Activated CD4-positive, CD25-positive, alpha-beta regulatory T cell treated with anti-CD3 and anti-CD28 coated beads, Interleukin-2, amount 50 U/mL, for 16 hours (primary cell): ENCODE data around the gene TMEM120B.

Source experiments
- DNase-seq: peaks from one replicate; pipeline ENCODE4 v3.0.0-alpha.2; 2020; ENCODE audit warnings: low read depth, low spot score

TMEM120B gene

DNA sequence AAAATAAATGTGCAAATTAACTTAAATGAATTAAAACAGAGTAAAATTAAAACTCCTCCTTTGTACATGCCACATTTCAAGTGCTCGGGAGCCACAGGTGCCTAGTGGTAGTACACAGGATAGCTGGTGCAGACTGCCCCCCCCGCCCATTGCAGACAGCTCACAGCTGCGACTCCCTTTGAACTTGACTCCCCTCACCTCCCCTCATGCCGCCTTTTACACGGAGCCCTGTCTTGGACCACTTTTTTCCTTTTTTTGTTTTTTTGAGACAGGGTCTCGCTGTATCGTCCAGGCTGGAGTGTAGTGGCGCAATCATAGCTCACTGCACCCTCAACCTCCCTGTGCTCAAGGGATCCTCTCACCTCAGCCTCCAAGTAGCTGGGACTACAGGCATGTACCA, 102.7 kb downstream of the TMEM120B start:
- DNase-seq = no peak

- no peak for DNase-seq
Observed at GRCh38 chr12:121816925-121817647, 104.5 kb downstream of the TMEM120B start.

- DNase-seq = no peak
Observed at GRCh38 chr12:121817648-121818043, 105.1 kb downstream of the TMEM120B start.

DNA sequence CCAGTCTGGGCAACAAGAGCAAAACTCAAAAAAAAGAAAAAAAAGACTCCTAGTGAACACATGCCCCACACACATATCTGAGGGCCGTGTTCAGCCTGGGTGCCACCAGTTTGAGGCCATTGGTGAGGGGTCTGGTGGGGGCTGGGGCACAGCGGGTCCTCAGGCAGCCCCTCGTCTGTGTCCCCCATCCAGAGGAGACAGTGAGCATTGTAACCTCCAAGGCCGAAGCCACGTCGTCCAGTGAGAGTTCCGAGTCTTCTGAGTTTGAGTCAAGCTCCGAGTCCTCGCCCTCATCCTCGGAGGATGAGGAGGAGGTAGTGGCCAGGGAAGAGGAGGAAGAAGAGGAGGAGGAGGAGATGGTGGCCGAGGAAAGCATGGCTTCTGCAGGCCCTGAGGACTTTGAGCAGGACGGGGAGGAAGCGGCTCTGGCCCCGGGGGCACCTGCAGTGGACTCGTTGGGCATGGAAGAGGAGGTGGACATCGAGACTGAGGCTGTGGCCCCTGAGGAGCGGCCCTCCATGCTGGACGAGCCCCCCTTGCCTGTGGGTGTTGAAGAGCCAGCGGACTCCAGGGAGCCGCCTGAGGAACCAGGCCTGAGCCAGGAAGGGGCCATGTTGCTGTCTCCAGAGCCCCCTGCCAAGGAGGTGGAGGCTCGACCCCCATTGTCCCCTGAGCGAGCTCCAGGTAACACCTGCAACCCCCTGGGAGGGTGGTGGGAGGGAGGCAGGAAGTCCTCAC, 106.8 kb downstream of the TMEM120B start:
- no peak for DNase-seq

DNA sequence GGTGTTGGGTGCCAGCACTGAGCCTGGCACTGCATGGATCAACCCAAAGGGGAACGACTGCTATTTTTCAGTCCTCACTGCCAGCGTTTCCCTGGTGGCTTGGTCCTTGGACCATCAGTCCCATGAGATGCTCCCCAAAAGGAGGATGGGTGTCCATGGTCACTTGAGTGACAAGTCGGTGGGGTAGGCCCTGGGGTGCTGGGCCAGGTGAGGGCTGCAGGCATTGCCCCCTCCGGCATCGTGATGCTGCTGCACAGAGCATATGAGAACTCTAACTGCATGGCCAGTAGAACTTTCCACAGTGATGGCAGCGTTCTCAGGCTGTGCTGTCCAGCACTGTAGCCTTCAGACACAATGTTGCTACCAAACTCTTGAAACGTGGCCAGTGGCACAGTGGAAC, 107.5 kb downstream of the TMEM120B start:
- DNase-seq = no peak

GRCh38 chr12:121822393-121823100, 110.0 kb downstream of the TMEM120B start:
- no peak for DNase-seq

- DNase-seq = no peak
Observed at GRCh38 chr12:121823101-121823726, 110.7 kb downstream of the TMEM120B start.

DNA sequence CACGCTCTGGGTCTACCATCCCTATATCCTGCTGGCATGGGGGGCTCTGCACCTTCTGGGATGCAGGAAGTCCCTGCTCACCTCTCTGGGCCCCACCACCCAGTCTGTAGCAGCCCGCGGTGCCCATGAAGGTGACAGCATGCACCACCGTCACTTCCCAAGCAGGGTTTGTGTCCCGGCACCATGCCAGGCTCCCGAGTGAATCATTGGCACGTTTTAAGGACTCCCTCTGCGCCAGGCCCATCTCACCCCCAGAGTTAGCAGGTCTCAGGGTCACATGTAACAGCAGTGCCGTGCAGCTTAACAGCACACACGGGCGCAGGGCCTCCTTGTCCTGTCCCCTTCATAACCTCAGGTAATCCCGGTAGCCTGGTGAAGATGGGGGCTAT, 111.2 kb downstream of the TMEM120B start:
- DNase-seq = no peak

- no peak for DNase-seq
Observed at GRCh38 chr12:121825041-121825523, 112.5 kb downstream of the TMEM120B start.

- no peak for DNase-seq
Observed at GRCh38 chr12:121826318-121827150, 114.0 kb downstream of the TMEM120B start.

DNA sequence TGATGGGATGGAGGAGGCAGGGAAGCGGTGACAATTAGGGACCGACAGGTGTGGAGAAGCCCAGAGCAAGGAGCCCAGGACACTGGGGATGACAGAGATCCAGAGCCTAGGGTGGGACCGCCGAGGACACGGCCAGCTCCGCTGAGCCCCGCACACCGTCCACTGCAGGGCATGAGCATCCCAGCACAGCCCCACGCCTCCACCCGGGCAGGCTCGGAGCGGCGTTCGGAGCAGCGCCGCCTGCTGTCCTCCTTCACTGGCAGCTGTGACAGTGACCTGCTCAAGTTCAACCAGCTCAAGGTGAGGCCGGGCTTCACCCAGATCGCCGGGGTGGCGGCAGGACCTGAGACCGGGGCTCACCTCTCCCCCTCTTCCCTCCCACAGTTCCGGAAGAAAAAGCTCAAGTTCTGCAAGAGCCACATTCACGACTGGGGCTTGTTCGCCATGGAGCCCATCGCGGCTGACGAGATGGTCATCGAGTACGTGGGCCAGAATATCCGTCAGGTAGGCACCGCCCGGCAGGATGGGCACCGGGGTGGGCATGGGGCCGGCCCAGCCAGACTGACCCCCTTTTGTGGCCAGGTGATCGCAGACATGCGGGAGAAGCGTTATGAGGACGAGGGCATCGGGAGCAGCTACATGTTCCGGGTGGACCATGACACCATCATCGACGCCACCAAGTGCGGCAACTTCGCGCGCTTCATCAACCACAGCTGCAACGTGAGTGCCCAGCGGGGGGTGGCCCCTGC, 115.0 kb downstream of the TMEM120B start:
- DNase-seq = no peak

DNA sequence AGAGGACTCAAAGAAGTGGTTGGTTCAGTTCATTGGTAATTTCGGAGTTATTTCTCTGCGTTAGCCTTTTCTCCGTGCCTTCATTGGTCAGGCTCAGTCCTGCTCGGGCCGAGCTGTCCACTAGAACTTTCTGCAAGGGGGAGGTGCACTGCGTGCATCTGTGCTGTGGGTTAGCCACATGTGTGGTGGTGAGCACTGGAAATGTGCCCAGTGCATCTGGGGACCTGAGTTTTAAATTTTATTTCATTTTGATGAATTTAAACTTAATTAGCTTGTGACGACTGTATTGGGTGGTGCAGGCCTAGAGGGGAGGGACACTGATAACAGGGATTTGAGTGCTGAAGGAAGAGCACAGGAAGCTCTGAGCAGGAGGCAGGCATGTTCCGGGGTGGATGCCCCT, 115.8 kb downstream of the TMEM120B start:
- no peak for DNase-seq

DNA sequence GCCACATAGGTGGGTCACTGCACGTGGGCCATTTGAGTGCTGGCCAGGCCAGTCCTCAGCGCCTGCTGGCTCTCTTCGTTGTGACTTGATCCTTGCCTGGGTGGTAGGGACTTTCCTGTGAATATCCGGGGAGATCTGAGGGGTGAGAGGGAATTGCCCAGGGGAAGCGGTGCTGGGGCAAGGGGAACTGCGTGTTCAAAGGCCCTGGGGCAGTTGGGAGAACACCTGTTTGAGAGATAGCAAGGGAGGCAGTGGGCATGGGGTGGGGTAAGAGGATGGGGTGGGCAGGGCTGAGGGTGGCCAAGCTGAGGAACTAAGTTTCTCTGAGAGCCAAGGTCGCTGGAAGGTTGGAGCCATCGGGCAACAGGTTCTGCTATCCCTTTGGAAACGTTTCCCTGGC, 116.3 kb downstream of the TMEM120B start:
- no peak for DNase-seq

GRCh38 chr12:121829250-121829918, 116.8 kb downstream of the TMEM120B start:
- no peak for DNase-seq

GRCh38 chr12:121830134-121830533, 117.6 kb downstream of the TMEM120B start:
- DNase-seq = no peak

DNA sequence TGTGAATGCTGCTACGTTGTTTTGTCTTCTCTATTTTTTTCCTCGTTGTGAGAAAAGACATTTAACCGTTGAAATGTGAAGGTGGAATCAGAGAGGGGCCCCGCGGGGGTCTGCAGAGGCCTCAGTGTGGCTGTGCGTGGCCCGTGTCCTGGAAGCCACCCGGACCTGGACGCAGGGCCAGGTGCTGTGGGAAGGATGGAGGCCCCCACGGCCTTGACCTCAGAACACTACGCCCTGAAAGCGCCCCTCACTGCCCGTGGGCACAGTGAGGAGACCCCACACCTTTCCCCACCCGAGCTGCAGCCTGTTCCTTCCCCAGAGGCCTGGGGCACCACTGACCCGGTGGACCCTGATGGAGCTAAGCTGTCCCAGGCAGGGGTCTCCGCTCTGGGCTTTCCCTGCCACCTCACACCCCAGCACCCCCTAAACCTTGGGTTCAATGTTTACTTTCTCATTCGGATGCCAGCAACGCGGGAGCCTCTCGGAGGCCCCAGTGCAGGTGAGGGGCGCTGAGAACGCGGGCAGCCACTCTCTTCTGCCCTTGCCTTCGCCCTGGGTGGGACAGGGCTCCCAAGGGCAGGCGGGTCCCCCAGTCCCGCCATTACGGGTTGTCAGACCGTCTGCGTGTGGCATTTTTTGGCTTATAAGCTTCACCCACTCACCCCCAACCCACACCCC, 118.2 kb downstream of the TMEM120B start:
- DNase-seq = no peak
